Measurements from ENCODE around the gene LILRB5.

GRCh38 chr19:54305141-54305540, 48.1 kb upstream of the LILRB5 start:
- TF ChIP-seq EP300 (IDR thresholded peaks at IDR 0.05) = no peak
- no peak for TF ChIP-seq CTCF (IDR thresholded peaks at IDR 0.05)
- TF ChIP-seq POLR2AphosphoS5 (IDR thresholded peaks at IDR 0.05) = no peak
- TF ChIP-seq POLR2A (IDR thresholded peaks at IDR 0.05) = no peak
